OCI-LY7 (cell line): ENCODE measurements around the gene VSNL1.

ENCODE experiments used
- EZH2phosphoT487 ChIP-seq: fragments of 200-600 bp; sonication (generic); IDR thresholded peaks from 2 replicates; pipeline ENCODE4 v1.6.1; 2018; ENCODE audit warnings: low read depth, borderline replicate concordance, mild to moderate bottlenecking, mixed run types, antibody characterized with exemption, low read length, moderate library complexity, mixed read lengths
- TF ChIP-seq, protein P1 (sequence below): fragments of 200-600 bp; sonication (generic); conservative IDR thresholded peaks from 2 replicates; pipeline ENCODE4 v1.5.1; 2014; ENCODE audit warnings: mild to moderate bottlenecking, antibody characterized with exemption, low read length, moderate library complexity, mixed read lengths

- TF ChIP-seq, protein P1, sequence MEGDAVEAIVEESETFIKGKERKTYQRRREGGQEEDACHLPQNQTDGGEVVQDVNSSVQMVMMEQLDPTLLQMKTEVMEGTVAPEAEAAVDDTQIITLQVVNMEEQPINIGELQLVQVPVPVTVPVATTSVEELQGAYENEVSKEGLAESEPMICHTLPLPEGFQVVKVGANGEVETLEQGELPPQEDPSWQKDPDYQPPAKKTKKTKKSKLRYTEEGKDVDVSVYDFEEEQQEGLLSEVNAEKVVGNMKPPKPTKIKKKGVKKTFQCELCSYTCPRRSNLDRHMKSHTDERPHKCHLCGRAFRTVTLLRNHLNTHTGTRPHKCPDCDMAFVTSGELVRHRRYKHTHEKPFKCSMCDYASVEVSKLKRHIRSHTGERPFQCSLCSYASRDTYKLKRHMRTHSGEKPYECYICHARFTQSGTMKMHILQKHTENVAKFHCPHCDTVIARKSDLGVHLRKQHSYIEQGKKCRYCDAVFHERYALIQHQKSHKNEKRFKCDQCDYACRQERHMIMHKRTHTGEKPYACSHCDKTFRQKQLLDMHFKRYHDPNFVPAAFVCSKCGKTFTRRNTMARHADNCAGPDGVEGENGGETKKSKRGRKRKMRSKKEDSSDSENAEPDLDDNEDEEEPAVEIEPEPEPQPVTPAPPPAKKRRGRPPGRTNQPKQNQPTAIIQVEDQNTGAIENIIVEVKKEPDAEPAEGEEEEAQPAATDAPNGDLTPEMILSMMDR = no peak
- TF ChIP-seq EZH2phosphoT487 = no peak
Observed at GRCh38 chr2:17583166-17583565, 42.7 kb downstream of the VSNL1 start.
